H1 (cell line): ENCODE measurements around the gene ASIP. TPM values are rescaled to one million over a fixed set of nuclear protein-coding genes. Genes with fewer than 3 reads are reported as not detected.

Source experiments
- KDM4A ChIP-seq: IDR thresholded peaks from one replicate; pipeline ENCODE4 v1.7.1; 2012; ENCODE audit warnings: low read depth, mild to moderate bottlenecking, moderate library complexity, low read length, inconsistent platforms; ENCODE audit not compliant: severe bottlenecking
- SUZ12 ChIP-seq: fragments of 200-600 bp; sonication (generic); IDR thresholded peaks from 2 replicates; pipeline ENCODE4 v1.6.1; 2012; ENCODE audit warnings: mild to moderate bottlenecking, inconsistent platforms, low read length, moderate library complexity, mixed read lengths
- TAF7 ChIP-seq: optimal IDR thresholded peaks from 2 replicates; pipeline ENCODE3; 2011; ENCODE audit warnings: low read depth, mild to moderate bottlenecking, inconsistent platforms, low read length, moderate library complexity, borderline replicate concordance
- TCF12 ChIP-seq: IDR thresholded peaks from 2 replicates; pipeline ENCODE4 v1.6.1; 2011; ENCODE audit warnings: low read depth, mild to moderate bottlenecking, low read length
- polyA plus RNA-seq, 7 experiments: library from polyadenylated mRNA; depleted of rRNA in 3 of 7; stranded (reverse) in 5 of 7; unstranded in 2 of 7; fragments of >200 nt in 5 of 7; fragments of 200-250 nt in 2 of 7; gene quantifications; 1 replicate in 5 of 7; 2 replicates in 1 of 7; 4 replicates in 1 of 7; pipeline versions ENCODE4 v1.2.1 to v1.2.3, GENCODE V29; 2011 to 2013; ENCODE audit warnings: missing spikeins in 2 of 7, mixed read lengths in 2 of 7
- total RNA-seq: library from RNA; stranded (reverse); fragmentation: NEBNext Ultra II Directional; extraction: Animal tissue kit (Norgen Biotek cat#: 25700); gene quantifications from 2 replicates; pipeline ENCODE4 v1.2.1, GENCODE V29; 2021

The ASIP gene
- total and polyA plus RNA-seq, 2 of the 8 experiments (the other 6 are each of a cell fraction or from before 2014, with no cell fraction given), result not detected

- TF ChIP-seq TAF7, result no peak
- TF ChIP-seq TCF12, result no peak
- no peak for TF ChIP-seq KDM4A
- no peak for TF ChIP-seq SUZ12
These were observed 42.6 kb downstream of the ASIP start (continued) for GRCh38 chr20:34283844-34284243.
